Pancreas (tissue), 10 donors: Measurements from ENCODE around the gene RNF169. TPM values are rescaled to one million over a fixed set of nuclear protein-coding genes. Genes with fewer than 3 reads are reported as not detected.

Experiments used
- ATAC-seq, 4 donors: fragments of 200-7000 bp; cut with Tn5 transposase; one replicate each; pipeline versions ENCODE4 v1.8.0 to v1.9.1; 2020; ENCODE audit warnings: mild to moderate bottlenecking in 4 of 4, moderate library complexity in 4 of 4
- DNase-seq, 6 donors: peaks; one replicate each; pipeline ENCODE4 v3.0.0-alpha.2; 2020
- FAIRE-seq: peaks from 2 replicates; lab custom pipeline; 2012; peaks lifted over from hg19 to GRCh38; lab: Jason Lieb, UNC
- H3K27ac ChIP-seq, 4 donors: fragments of 200-600 bp; sonication (generic); 1 replicate in 3 of 4; 2 replicates in 1 of 4; pipeline versions ENCODE4 v1.5.0 to v1.8.0; 2020
- H3K27me3 ChIP-seq, 4 donors: fragments of 200-600 bp; one replicate each; pipeline ENCODE4 v1.8.0; 2021
- H3K36me3 ChIP-seq, 3 donors: fragments of 200-600 bp; sonication (generic) in 1 of 3; one replicate each; pipeline versions ENCODE4 v1.5.0 to v1.8.0; 2020 to 2021
- H3K4me1 ChIP-seq, 3 donors: fragments of 200-600 bp; one replicate each; pipeline ENCODE4 v1.8.0; 2021
- H3K4me3 ChIP-seq, 4 donors: fragments of 200-600 bp; sonication (generic) in 2 of 4; one replicate each; pipeline versions ENCODE4 v1.5.0 to v1.8.0; 2020 to 2021
- H3K9me3 ChIP-seq, 4 donors: fragments of 200-600 bp; one replicate each; pipeline ENCODE4 v1.8.0; 2021
- CTCF ChIP-seq, 4 donors: fragments of 200-600 bp; sonication (generic) in 3 of 4; IDR thresholded peaks; one replicate each; pipeline versions ENCODE4 v1.5.0 to v1.8.0; 2021; ENCODE audit warnings: antibody characterized with exemption in 4 of 4
- WGBS, 2 donors: extraction: QIAGEN DNeasy Blood & Tissue Kit; methylation state at CpG; one replicate each; pipeline ENCODE4 v1.1.7; 2013; 5-methylcytosine and 5-hydroxymethylcytosine counted together
- intact Hi-C, 3 donors: fragments of 100-400 bp; cut with DNase I; formaldehyde crosslinking; loops; one replicate each; pipeline versions ENCODE4 v1.11.1 to v1.14.2; 2022
- polyA plus RNA-seq, 2 donors: library from polyadenylated mRNA; stranded (reverse); fragments of 200-250 nt; gene quantifications; one replicate each; pipeline ENCODE4 v1.2.3, GENCODE V29; 2013
- total RNA-seq, 6 donors: library from RNA; stranded (reverse); fragmentation: NEBNext Ultra II Directional in 4 of 6; extraction: Animal tissue kit (Norgen Biotek cat#: 25700) in 4 of 6; gene quantifications; one replicate each; pipeline versions ENCODE4 v1.2.1 to v1.2.4, GENCODE V29; 2021 to 2023
- donor health status: healthy with polysubstance abuse.
- donor health status: DM: no; HTN: no; CAD: no; lungs with moderate emphysema.
- donor health status: DM: no; HTN: no; CAD: no.
- donor health status: control.
- donor health status: control.
- donor health status: Bipolar disorder and iron deficiency.
- donor health status: DM: yes; HTN: yes; CAD: no.
- donor health status: DM: no; HTN: no; CAD: no.
- donor health status: DM: no; HTN: no; CAD: no.
- donor health status: DM: yes; HTN: yes; CAD: no.

RNF169 gene
- total and polyA plus RNA-seq, 8 donors, result 2.3 to 12.0 (median 6.9) TPM

GRCh38 chr11:74734559-74734925 is 14.1 kb upstream of the RNF169 start:
- FAIRE-seq, result no peak

GRCh38 chr11:74735365-74735928 is 13.2 kb upstream of the RNF169 start:
- ATAC-seq, result no peak
- WGBS, 2 donors, result 94 to 96% methylated on average over 6 of the region's 6 CpGs

More at GRCh38 chr11:74734559-74734925, 14.1 kb upstream of the RNF169 start:
- no peaks in the 10 kb centered on the region for H3K9me3 ChIP-seq
- DNase-seq (no peak), ATAC-seq (no peak)
- no peaks in the 10 kb centered on the region for H3K4me1 ChIP-seq
- no peak overlapping the region for H3K27ac ChIP-seq
- no peaks in the 10 kb centered on the region for H3K36me3 ChIP-seq
- 69 to 79% methylated on average over 1 of the region's 1 CpG for WGBS, 2 donors
- intact Hi-C loops, result loop anchor here in 1 of 3 donors (10.0 kb wide), 1 partner anchor 100 kb away; no protein-coding TSS in a partner anchor
- H3K27me3 ChIP-seq, result peaks cover 0 to 7% (median 4%) of the 10 kb centered on the region in 4 donors
- no peak overlapping the region for H3K4me3 ChIP-seq
- no peak for TF ChIP-seq CTCF (IDR thresholded peaks at IDR 0.05)

GRCh38 chr11:74736031-74736430 is 12.6 kb upstream of the RNF169 start:
- DNase-seq (no peak), FAIRE-seq (no peak), ATAC-seq (no peak)
- Histone ChIP-seq H3K27ac (no peak overlapping the region), H3K9me3 (no peaks in the 10 kb centered on the region), H3K4me1 (no peaks in the 10 kb centered on the region), H3K4me3 (no peak overlapping the region), H3K27me3 (peaks cover 0 to 7% (median 4%) of the 10 kb centered on the region in 4 donors), H3K36me3 (no peaks in the 10 kb centered on the region)
- TF ChIP-seq CTCF (IDR thresholded peaks at IDR 0.05), result no peak
- 94 to 97% methylated on average over 2 of the region's 2 CpGs for WGBS, 2 donors
- intact Hi-C loops, result loop anchor here in 1 of 3 donors (10.0 kb wide), 1 partner anchor 101 kb away; no protein-coding TSS in a partner anchor

More at GRCh38 chr11:74735365-74735928, 13.2 kb upstream of the RNF169 start:
- intact Hi-C loops, result loop anchor here in 1 of 3 donors (10.0 kb wide), 1 partner anchor 101 kb away; no protein-coding TSS in a partner anchor
- Histone ChIP-seq H3K4me1 (no peaks in the 10 kb centered on the region), H3K9me3 (no peaks in the 10 kb centered on the region), H3K27ac (no peak overlapping the region), H3K4me3 (no peak overlapping the region), H3K36me3 (no peaks in the 10 kb centered on the region), H3K27me3 (peaks cover 0 to 7% (median 4%) of the 10 kb centered on the region in 4 donors)
- FAIRE-seq, result no peak
- no peak for TF ChIP-seq CTCF (IDR thresholded peaks at IDR 0.05)
- no peak for DNase-seq

- peak; percentile 83 to 98 (median 97) for ATAC-seq
- WGBS, 2 donors, result 14 to 17% methylated on average over 8 of the region's 8 CpGs
- peak in 4 of 6 donors; percentile 29 to 70 (median 58) for DNase-seq
- peak; percentile 77 to 93 (median 88) for TF ChIP-seq CTCF (IDR thresholded peaks at IDR 0.05)
- FAIRE-seq, result no peak
- H3K4me1 ChIP-seq, result no peaks in the 10 kb centered on the region
- H3K27me3 ChIP-seq, result no peaks in the 10 kb centered on the region
- no peak overlapping the region for H3K27ac ChIP-seq
- no peaks in the 10 kb centered on the region for H3K36me3 ChIP-seq
- intact Hi-C loops, result loop anchor here in 1 of 3 donors (10.0 kb wide), 1 partner anchor 105 kb away; no protein-coding TSS in a partner anchor
- H3K9me3 ChIP-seq, result no peaks in the 10 kb centered on the region
- H3K4me3 ChIP-seq, result no peak overlapping the region
These were observed 8.9 kb upstream of the RNF169 start for GRCh38 chr11:74739546-74740270.
